PC-3 (cell line): ENCODE results near the gene FTL.

Source experiments
- EZH2 ChIP-seq: fragments of 300-600 bp; sonication (generic); IDR thresholded peaks from one replicate; pipeline ENCODE4 v1.6.1; 2017; ENCODE audit warnings: antibody characterized with exemption, mild to moderate bottlenecking, low read length; ENCODE audit not compliant: unreplicated experiment
- EZH2phosphoT487 ChIP-seq: fragments of 300-600 bp; sonication (generic); IDR thresholded peaks from 2 replicates; pipeline ENCODE4 v1.6.1; 2018; ENCODE audit warnings: mild to moderate bottlenecking, antibody characterized with exemption, low read length, borderline replicate concordance
- TF ChIP-seq, protein P1 (sequence below): fragments of 300-600 bp; sonication (generic); conservative IDR thresholded peaks from 2 replicates; pipeline ENCODE4 v1.5.1; 2017; ENCODE audit warnings: antibody characterized with exemption, low read depth, mild to moderate bottlenecking, low read length

DNA sequence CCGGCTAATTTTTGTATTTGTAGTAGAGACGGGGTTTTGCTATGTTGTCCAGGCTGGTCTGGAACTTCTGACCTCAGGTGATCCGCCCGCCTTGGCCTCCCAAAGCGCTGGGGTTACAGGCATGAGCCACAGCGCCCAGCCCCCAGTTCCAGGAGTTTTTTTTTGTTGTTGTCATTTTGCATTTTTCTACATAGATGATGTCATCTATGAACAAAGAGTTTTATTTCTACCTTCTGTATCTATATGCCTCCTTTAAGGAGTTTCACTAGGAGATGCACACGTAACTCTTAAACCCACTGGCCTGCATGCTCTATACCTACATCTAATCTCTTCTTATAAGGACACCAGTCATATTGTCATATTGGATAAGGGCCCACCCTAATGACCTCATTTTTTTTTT is 26.9 kb upstream of the FTL start:
- TF ChIP-seq, protein P1, sequence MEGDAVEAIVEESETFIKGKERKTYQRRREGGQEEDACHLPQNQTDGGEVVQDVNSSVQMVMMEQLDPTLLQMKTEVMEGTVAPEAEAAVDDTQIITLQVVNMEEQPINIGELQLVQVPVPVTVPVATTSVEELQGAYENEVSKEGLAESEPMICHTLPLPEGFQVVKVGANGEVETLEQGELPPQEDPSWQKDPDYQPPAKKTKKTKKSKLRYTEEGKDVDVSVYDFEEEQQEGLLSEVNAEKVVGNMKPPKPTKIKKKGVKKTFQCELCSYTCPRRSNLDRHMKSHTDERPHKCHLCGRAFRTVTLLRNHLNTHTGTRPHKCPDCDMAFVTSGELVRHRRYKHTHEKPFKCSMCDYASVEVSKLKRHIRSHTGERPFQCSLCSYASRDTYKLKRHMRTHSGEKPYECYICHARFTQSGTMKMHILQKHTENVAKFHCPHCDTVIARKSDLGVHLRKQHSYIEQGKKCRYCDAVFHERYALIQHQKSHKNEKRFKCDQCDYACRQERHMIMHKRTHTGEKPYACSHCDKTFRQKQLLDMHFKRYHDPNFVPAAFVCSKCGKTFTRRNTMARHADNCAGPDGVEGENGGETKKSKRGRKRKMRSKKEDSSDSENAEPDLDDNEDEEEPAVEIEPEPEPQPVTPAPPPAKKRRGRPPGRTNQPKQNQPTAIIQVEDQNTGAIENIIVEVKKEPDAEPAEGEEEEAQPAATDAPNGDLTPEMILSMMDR: no peak
- TF ChIP-seq EZH2phosphoT487 (no peak), EZH2 (no peak)
